Heart left ventricle (tissue), 13 donors: Measurements from ENCODE around the gene ETF1.

Experiments used
- CTCF ChIP-seq, 12 donors: fragments of 200-600 bp; sonication (generic) in 4 of 12; IDR thresholded peaks; one replicate each; pipeline versions ENCODE4 v1.5.0 to v1.8.0; 2018 to 2022; ENCODE audit warnings: antibody characterized with exemption in 12 of 12, mild to moderate bottlenecking in 5 of 12
- POLR2A ChIP-seq, 2 donors: fragments of 450-650 bp; IDR thresholded peaks; one replicate each; pipeline ENCODE4 v1.6.1; 2017; ENCODE audit warnings: antibody characterized with exemption in 2 of 2, mild to moderate bottlenecking in 2 of 2, moderate library complexity in 2 of 2
- donor health status: ischemic (EF 13 %, LVEDD 7.1; RV severe dilation, severe dysfunction).
- donor health status: DM: no; HTN: yes; CAD: no.
- donor health status: DM: no; HTN: no; CAD: no.
- donor health status: ischemic (EF 25% LVEDD 6.9; RV normal size, moderate dysfunction).
- donor health status: ischemic (EF 25% LVEDD 5.7; RV mildly dilated, moderate dysfunction).
- donor health status: ischemic (EF 35%, LVEDD 5.7; RV mildly dilated, moderate dysfunction).
- donor health status: nonischemic (EF 11% LVEDD 7.7; RV severe dilation, severe dysfunction).
- donor health status: DM: yes; HTN: yes; CAD: no.
- donor health status: PGD.
- donor health status: ischemic (EF 29% LVEDD 5.4; RV normal size, mild dysfunction).
- donor health status: nonischemic (EF 23%, LVEDD 6.1; RV moderate dilation, normal function).

GRCh38 chr5:138514021-138514420 is 29.0 kb downstream of the ETF1 start:
- TF ChIP-seq POLR2A (IDR thresholded peaks at IDR 0.05) (no peak), CTCF (IDR thresholded peaks at IDR 0.05) (no peak)
